Neuronal stem cell (in vitro differentiated cells): ENCODE results near the gene TMEM184C.

Experiments
- DNase-seq: peaks from one replicate; pipeline ENCODE4 v3.0.0-alpha.2; 2013; ENCODE audit warnings: low spot score
- H2AFZ ChIP-seq: one replicate; pipeline ENCODE4 v1.6.1; 2013; ENCODE audit warnings: mild to moderate bottlenecking, low read length, inconsistent platforms
- H2AK5ac ChIP-seq: 2 replicates; pipeline ENCODE4 v1.6.1; 2013; ENCODE audit warnings: low read depth, mild to moderate bottlenecking, inconsistent platforms, low read length, moderate library complexity, mixed read lengths
- H2BK120ac ChIP-seq: 2 replicates; pipeline ENCODE4 v1.6.1; 2013; ENCODE audit warnings: low read depth, mild to moderate bottlenecking, inconsistent platforms, low read length, moderate library complexity, mixed read lengths
- H2BK12ac ChIP-seq: one replicate; pipeline ENCODE4 v1.6.1; 2013; ENCODE audit warnings: low read length, inconsistent platforms
- H2BK15ac ChIP-seq: 2 replicates; pipeline ENCODE4 v1.6.1; 2013; ENCODE audit warnings: mild to moderate bottlenecking, low read length, inconsistent platforms, mixed read lengths
- H2BK5ac ChIP-seq: one replicate; pipeline ENCODE4 v1.6.1; 2013; ENCODE audit warnings: inconsistent platforms, mild to moderate bottlenecking, low read length, moderate library complexity
- H3K14ac ChIP-seq: one replicate; pipeline ENCODE4 v1.6.1; 2013; ENCODE audit warnings: low read length, inconsistent platforms
- H3K18ac ChIP-seq: 2 replicates; pipeline ENCODE4 v1.6.1; 2013; ENCODE audit warnings: low read length, inconsistent platforms
- H3K23ac ChIP-seq: 2 replicates; pipeline ENCODE4 v1.6.1; 2013; ENCODE audit warnings: low read depth, mild to moderate bottlenecking, mixed read lengths, low read length, inconsistent platforms; ENCODE audit not compliant: poor library complexity
- H3K27ac ChIP-seq: replicated peaks from 3 replicates; pipeline ENCODE4 v1.5.1; 2013; ENCODE audit warnings: low read length, inconsistent platforms
- H3K27me3 ChIP-seq, 3 experiments: 2 replicates each; pipeline ENCODE4 v1.6.1; 2013; ENCODE audit warnings: low read length in 3 of 3, mild to moderate bottlenecking in 2 of 3, inconsistent platforms in 1 of 3, low read depth in 1 of 3, mixed read lengths in 1 of 3, moderate library complexity in 1 of 3; ENCODE audit not compliant: control insufficient read depth in 3 of 3, insufficient read depth in 3 of 3
- H3K36me3 ChIP-seq, 2 donors: replicated peaks in 1 of 2; 2 replicates each; pipeline ENCODE4 v1.6.1; 2013; ENCODE audit warnings: low read length in 2 of 2; ENCODE audit not compliant: control insufficient read depth in 2 of 2, insufficient read depth in 2 of 2
- H3K4ac ChIP-seq: 2 replicates; pipeline ENCODE4 v1.6.1; 2013; ENCODE audit warnings: inconsistent platforms, mild to moderate bottlenecking, low read length, moderate library complexity
- H3K4me1 ChIP-seq, 2 donors: 1 replicate in 1 of 2; 2 replicates in 1 of 2; pipeline ENCODE4 v1.6.1; 2013; ENCODE audit warnings: low read length in 2 of 2, low read depth in 1 of 2; ENCODE audit not compliant: control insufficient read depth in 2 of 2, insufficient read depth in 1 of 2
- H3K4me2 ChIP-seq: one replicate; pipeline ENCODE4 v1.6.1; 2013; ENCODE audit warnings: mild to moderate bottlenecking, low read length, inconsistent platforms; ENCODE audit not compliant: insufficient read depth, poor library complexity, severe bottlenecking
- H3K4me3 ChIP-seq, 2 donors: 2 replicates each; pipeline ENCODE4 v1.5.1; 2013; ENCODE audit warnings: low read length in 2 of 2, mild to moderate bottlenecking in 2 of 2, inconsistent platforms in 1 of 2, moderate library complexity in 1 of 2
- H3K79me1 ChIP-seq: one replicate; pipeline ENCODE4 v1.6.1; 2013; ENCODE audit warnings: low read depth, mild to moderate bottlenecking, inconsistent platforms, low read length, moderate library complexity
- H3K9ac ChIP-seq: one replicate; pipeline ENCODE4 v1.6.1; 2013; ENCODE audit warnings: mild to moderate bottlenecking, low read depth, low read length, inconsistent platforms; ENCODE audit not compliant: poor library complexity
- H3K9me3 ChIP-seq, 2 donors: replicated peaks in 1 of 2; 2 replicates each; pipeline versions ENCODE3 to v1.6.1; 2013; ENCODE audit warnings: low read length in 2 of 2, mild to moderate bottlenecking in 2 of 2, inconsistent platforms in 1 of 2, low read depth in 1 of 2, mixed read lengths in 1 of 2, moderate library complexity in 1 of 2; ENCODE audit not compliant: control insufficient read depth in 2 of 2, insufficient read depth in 1 of 2
- H4K8ac ChIP-seq: one replicate; pipeline ENCODE4 v1.6.1; 2013; ENCODE audit warnings: low read depth, mild to moderate bottlenecking, inconsistent platforms, low read length, moderate library complexity
- H4K91ac ChIP-seq: one replicate; pipeline ENCODE4 v1.6.1; 2013; ENCODE audit warnings: low read length, low read depth, mild to moderate bottlenecking, inconsistent platforms; ENCODE audit not compliant: poor library complexity
- WGBS, 2 donors: extraction: QIAGEN DNeasy Blood & Tissue Kit; methylation state at CpG; one replicate each; pipeline ENCODE4 v1.1.7; 2013; ENCODE audit warnings: missing lambda C conversion rate in 2 of 2, mixed read lengths in 1 of 2; ENCODE audit not compliant: insufficient read length in 2 of 2, insufficient replicate concordance in 1 of 2; ENCODE audit errors: extremely low coverage in 2 of 2; 5-methylcytosine and 5-hydroxymethylcytosine counted together

The TMEM184C gene

GRCh38 chr4:147629783-147630730, 12.9 kb downstream of the TMEM184C start:
- Histone ChIP-seq H2BK12ac (no peak overlapping the region), H2BK120ac (no peak overlapping the region), H2AK5ac (no peak overlapping the region), H4K91ac (no peak overlapping the region), H3K9ac (no peak overlapping the region), H3K4me1 (no peaks in the 10 kb centered on the region), H4K8ac (no peak overlapping the region), H3K4ac (no peak overlapping the region), H2AFZ (no peak overlapping the region), H2BK5ac (no peak overlapping the region), H3K4me3 (no peak overlapping the region), H3K4me2 (no peak overlapping the region), H3K27ac (no peak overlapping the region), H3K36me3 (peaks cover 3 to 98% of the 10 kb centered on the region in 2 donors), H3K18ac (no peak overlapping the region), H3K27me3 (no peaks in the 10 kb centered on the region), H3K79me1 (no peaks in the 10 kb centered on the region), H3K14ac (no peak overlapping the region), H3K9me3 (no peaks in the 10 kb centered on the region), H3K23ac (no peak overlapping the region), H2BK15ac (no peak overlapping the region)
- no CpG with 5 or more reads among the region's 1 CpG for WGBS, 2 donors
- DNase-seq, result no peak

GRCh38 chr4:147633113-147633512, 15.9 kb downstream of the TMEM184C start:
- Histone ChIP-seq H3K23ac (no peak overlapping the region), H4K8ac (no peak overlapping the region), H3K9me3 (peaks cover 0 to 7% of the 10 kb centered on the region in 2 donors), H4K91ac (no peak overlapping the region), H2AFZ (no peak overlapping the region), H2BK5ac (no peak overlapping the region), H3K27ac (no peak overlapping the region), H2BK12ac (no peak overlapping the region), H3K27me3 (no peaks in the 10 kb centered on the region), H2BK120ac (no peak overlapping the region), H3K36me3 (peaks cover 3 to 98% of the 10 kb centered on the region in 2 donors), H3K4me2 (no peak overlapping the region), H3K18ac (no peak overlapping the region), H3K4me3 (no peak overlapping the region), H3K4ac (no peak overlapping the region), H3K14ac (no peak overlapping the region), H2BK15ac (no peak overlapping the region), H3K9ac (no peak overlapping the region), H2AK5ac (no peak overlapping the region), H3K4me1 (no peaks in the 10 kb centered on the region), H3K79me1 (no peaks in the 10 kb centered on the region)
- DNase-seq, result no peak
- WGBS, 2 donors, result no CpG with 5 or more reads among the region's 3 CpGs

DNA sequence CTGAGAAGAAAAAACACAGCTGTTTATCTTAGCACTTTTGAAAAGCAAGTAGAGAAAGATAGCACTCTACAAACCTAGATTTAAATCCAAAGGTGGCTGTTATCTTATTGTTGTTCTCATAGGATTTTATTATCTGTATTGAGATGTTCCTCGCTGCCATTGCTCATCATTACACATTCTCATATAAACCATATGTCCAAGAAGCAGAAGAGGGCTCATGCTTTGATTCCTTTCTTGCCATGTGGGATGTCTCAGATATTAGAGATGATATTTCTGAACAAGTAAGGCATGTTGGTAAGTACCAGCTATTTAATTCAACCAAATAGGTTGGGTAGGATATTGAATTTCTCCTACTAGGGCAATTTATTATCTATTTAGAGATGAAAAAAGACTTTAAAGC, 16.4 kb downstream of the TMEM184C start:
- H3K18ac ChIP-seq, result no peak overlapping the region
- no peak overlapping the region for H4K8ac ChIP-seq
- no peak overlapping the region for H2BK120ac ChIP-seq
- DNase-seq, result no peak
- H3K36me3 ChIP-seq, result peaks cover 4 to 98% of the 10 kb centered on the region in 2 donors
- no peak overlapping the region for H2AK5ac ChIP-seq
- no peak overlapping the region for H3K27ac ChIP-seq
- peaks cover 0 to 7% of the 10 kb centered on the region in 2 donors for H3K9me3 ChIP-seq
- H3K79me1 ChIP-seq, result no peaks in the 10 kb centered on the region
- no peak overlapping the region for H3K23ac ChIP-seq
- no peaks in the 10 kb centered on the region for H3K27me3 ChIP-seq
- H2BK5ac ChIP-seq, result no peak overlapping the region
- no peak overlapping the region for H2BK12ac ChIP-seq
- no peak overlapping the region for H3K4me2 ChIP-seq
- WGBS, 2 donors, result no CpG with 5 or more reads among the region's 1 CpG
- H2AFZ ChIP-seq, result no peak overlapping the region
- H3K4me3 ChIP-seq, result no peak overlapping the region
- no peak overlapping the region for H3K9ac ChIP-seq
- H4K91ac ChIP-seq, result no peak overlapping the region
- H3K4me1 ChIP-seq, result no peaks in the 10 kb centered on the region
- no peak overlapping the region for H3K14ac ChIP-seq
- no peak overlapping the region for H3K4ac ChIP-seq
- H2BK15ac ChIP-seq, result no peak overlapping the region

- no peak overlapping the region for H2BK5ac ChIP-seq
- H3K27me3 ChIP-seq, result no peaks in the 10 kb centered on the region
- no peak overlapping the region for H2AFZ ChIP-seq
- no peak overlapping the region for H4K8ac ChIP-seq
- H3K79me1 ChIP-seq, result no peaks in the 10 kb centered on the region
- H2BK12ac ChIP-seq, result no peak overlapping the region
- H3K4ac ChIP-seq, result no peak overlapping the region
- no peak overlapping the region for H2BK120ac ChIP-seq
- H2AK5ac ChIP-seq, result no peak overlapping the region
- H3K27ac ChIP-seq, result no peak overlapping the region
- no peak for DNase-seq
- peaks cover 4 to 93% of the 10 kb centered on the region in 2 donors for H3K36me3 ChIP-seq
- H3K4me3 ChIP-seq, result no peak overlapping the region
- no peak overlapping the region for H3K23ac ChIP-seq
- H3K9ac ChIP-seq, result no peak overlapping the region
- H3K18ac ChIP-seq, result no peak overlapping the region
- no peak overlapping the region for H4K91ac ChIP-seq
- no peak overlapping the region for H3K14ac ChIP-seq
- no peak overlapping the region for H2BK15ac ChIP-seq
- H3K9me3 ChIP-seq, result peaks cover 0 to 7% of the 10 kb centered on the region in 2 donors
- no peaks in the 10 kb centered on the region for H3K4me1 ChIP-seq
- H3K4me2 ChIP-seq, result no peak overlapping the region
These were observed 18.2 kb downstream of the TMEM184C start for GRCh38 chr4:147635348-147635747.
